B cell (primary cell): Measurements from ENCODE around the gene CTNNA2. TPM values are rescaled to one million over a fixed set of nuclear protein-coding genes. Genes with fewer than 3 reads are reported as not detected.

Source experiments
- ATAC-seq: fragments of 200-7000 bp; cut with Tn5 transposase; one replicate; pipeline ENCODE4 v1.10.0; 2021; ENCODE audit warnings: low read depth, mild to moderate bottlenecking, moderate number of reproducible peaks, moderate library complexity
- CTCF ChIA-PET: fragments of 350-600 bp; sonication (Branson Sonifier 250); formaldehyde crosslinking; loops from one replicate; lab custom pipeline; 2021; ENCODE audit warnings: antibody characterized with exemption, inconsistent platforms; lab: Charles Lee
- POLR2A ChIA-PET: fragments of 350-600 bp; sonication (Branson Sonifier 250); formaldehyde crosslinking; loops from one replicate; lab custom pipeline; 2021; ENCODE audit warnings: antibody characterized with exemption; lab: Charles Lee
- DNase-seq: peaks from one replicate; pipeline ENCODE4 v3.0.0; 2013
- H2AFZ ChIP-seq: 2 replicates; pipeline ENCODE4 v1.6.1; 2012; ENCODE audit warnings: mild to moderate bottlenecking, low read depth, low read length; ENCODE audit not compliant: insufficient read depth, poor library complexity, severe bottlenecking
- H3K27ac ChIP-seq, 2 donors: 1 replicate in 1 of 2; 2 replicates in 1 of 2; pipeline ENCODE4 v1.5.1; 2012 to 2013; ENCODE audit warnings: low read length in 2 of 2, mild to moderate bottlenecking in 2 of 2, moderate library complexity in 1 of 2
- H3K27me3 ChIP-seq, 4 experiments: fragments of 200-600 bp in 1 of 4; sonication (generic) in 1 of 4; replicated peaks in 1 of 4; 1 replicate in 2 of 4; 2 replicates in 2 of 4; pipeline versions ENCODE4 v1.6.1 to v1.7.0; 2013 to 2016; ENCODE audit warnings: low read length in 3 of 4, mild to moderate bottlenecking in 2 of 4, mixed read lengths in 1 of 4, moderate library complexity in 1 of 4; ENCODE audit not compliant: insufficient read depth in 4 of 4, control insufficient read depth in 3 of 4; ENCODE audit errors: control extremely low read depth in 1 of 4
- H3K36me3 ChIP-seq, 2 experiments: replicated peaks in 1 of 2; 1 replicate in 1 of 2; 2 replicates in 1 of 2; pipeline versions ENCODE4 v1.6.1 to v1.7.1; 2013; ENCODE audit warnings: low read length in 1 of 2; ENCODE audit not compliant: insufficient read depth in 2 of 2, control insufficient read depth in 1 of 2; ENCODE audit errors: control extremely low read depth in 1 of 2, extremely low read depth in 1 of 2
- H3K4me1 ChIP-seq, 2 donors: fragments of 200-600 bp in 1 of 2; sonication (generic) in 1 of 2; 1 replicate in 1 of 2; 2 replicates in 1 of 2; pipeline versions ENCODE4 v1.5.1 to v1.6.1; 2013 to 2017; ENCODE audit warnings: low read length in 2 of 2; ENCODE audit not compliant: control insufficient read depth in 2 of 2, insufficient read depth in 2 of 2
- H3K4me2 ChIP-seq: replicated peaks from 2 replicates; pipeline ENCODE3; 2012; ENCODE audit warnings: mild to moderate bottlenecking, low read depth, low read length; ENCODE audit not compliant: poor library complexity, severe bottlenecking
- H3K4me3 ChIP-seq, 5 experiments: fragments of 200-600 bp in 1 of 5; sonication (generic) in 1 of 5; 1 replicate in 3 of 5; 2 replicates in 2 of 5; pipeline versions ENCODE4 v1.5.1 to v1.7.0; 2011 to 2016; ENCODE audit warnings: low read length in 4 of 5, mild to moderate bottlenecking in 4 of 5, low read depth in 2 of 5, control low read depth in 1 of 5, moderate library complexity in 1 of 5; ENCODE audit not compliant: insufficient read depth in 1 of 5; ENCODE audit errors: control extremely low read depth in 1 of 5, extremely low read depth in 1 of 5
- H3K79me2 ChIP-seq: fragments of 200-600 bp; sonication (generic); one replicate; pipeline ENCODE4 v1.6.0; 2016; ENCODE audit warnings: low read length; ENCODE audit not compliant: control insufficient read depth, insufficient read depth
- H3K9ac ChIP-seq: fragments of 200-600 bp; sonication (generic); 2 replicates; pipeline ENCODE4 v1.6.1; 2017; ENCODE audit warnings: mild to moderate bottlenecking, low read length, moderate library complexity
- H3K9me3 ChIP-seq, 3 donors: one replicate each; pipeline versions ENCODE4 v1.6.1 to v1.7.1; 2013; ENCODE audit warnings: low read length in 2 of 3; ENCODE audit not compliant: control insufficient read depth in 2 of 3, insufficient read depth in 1 of 3; ENCODE audit errors: control extremely low read depth in 1 of 3
- H4K20me1 ChIP-seq: 2 replicates; pipeline ENCODE4 v1.6.0; 2012; ENCODE audit warnings: mild to moderate bottlenecking, low read length; ENCODE audit not compliant: insufficient read depth, control insufficient read depth, poor library complexity, severe bottlenecking
- H3K27ac Mint-ChIP-seq: one replicate; pipeline ENCODE4 v1.8.0; 2021; ENCODE audit warnings: mixed read lengths
- H3K27me3 Mint-ChIP-seq: one replicate; pipeline ENCODE4 v1.8.0; 2021; ENCODE audit warnings: mixed read lengths
- H3K4me1 Mint-ChIP-seq: one replicate; pipeline ENCODE4 v1.8.0; 2021; ENCODE audit warnings: mixed read lengths
- H3K4me3 Mint-ChIP-seq: one replicate; pipeline ENCODE4 v1.8.0; 2021; ENCODE audit warnings: mixed read lengths
- H3K9me3 Mint-ChIP-seq: one replicate; pipeline ENCODE4 v1.8.0; 2022; ENCODE audit warnings: mixed read lengths; ENCODE audit not compliant: insufficient read depth
- EZH2 ChIP-seq: IDR thresholded peaks from 2 replicates; pipeline ENCODE4 v1.6.1; 2012; ENCODE audit warnings: borderline replicate concordance, low read depth, mild to moderate bottlenecking, moderate library complexity, low read length; ENCODE audit not compliant: insufficient read depth, poor library complexity, severe bottlenecking
- WGBS: methylation state at CpG from one replicate; pipeline ENCODE4 v1.1.5; 2013; ENCODE audit warnings: missing lambda C conversion rate; ENCODE audit not compliant: insufficient coverage; 5-methylcytosine and 5-hydroxymethylcytosine counted together
- intact Hi-C: fragments of 100-400 bp; cut with micrococcal nuclease; formaldehyde crosslinking; loops from one replicate; pipeline ENCODE4 v1.10.0; 2022
- polyA plus RNA-seq: library from polyadenylated mRNA; depleted of rRNA; stranded (reverse); fragments of >200 nt; gene quantifications from 2 replicates; pipeline ENCODE4 v1.2.3, GENCODE V29; 2012
- total RNA-seq, 2 donors: library from RNA; stranded (reverse); fragments of 120-200 nt in 1 of 2; gene quantifications; 1 replicate in 1 of 2; 2 replicates in 1 of 2; pipeline versions ENCODE4 v1.2.3 to v1.2.4, GENCODE V29; 2013 to 2022
- TF ChIP-seq, protein P1 (sequence below): fragments of 200-600 bp; IDR thresholded peaks from one replicate; pipeline ENCODE4 v1.8.0; 2022; ENCODE audit warnings: antibody characterized with exemption, mild to moderate bottlenecking

Gene CTNNA2
- total and polyA plus RNA-seq, 2 donors (not counting 1 experiment from before 2014, with no cell fraction given): not detected

DNA sequence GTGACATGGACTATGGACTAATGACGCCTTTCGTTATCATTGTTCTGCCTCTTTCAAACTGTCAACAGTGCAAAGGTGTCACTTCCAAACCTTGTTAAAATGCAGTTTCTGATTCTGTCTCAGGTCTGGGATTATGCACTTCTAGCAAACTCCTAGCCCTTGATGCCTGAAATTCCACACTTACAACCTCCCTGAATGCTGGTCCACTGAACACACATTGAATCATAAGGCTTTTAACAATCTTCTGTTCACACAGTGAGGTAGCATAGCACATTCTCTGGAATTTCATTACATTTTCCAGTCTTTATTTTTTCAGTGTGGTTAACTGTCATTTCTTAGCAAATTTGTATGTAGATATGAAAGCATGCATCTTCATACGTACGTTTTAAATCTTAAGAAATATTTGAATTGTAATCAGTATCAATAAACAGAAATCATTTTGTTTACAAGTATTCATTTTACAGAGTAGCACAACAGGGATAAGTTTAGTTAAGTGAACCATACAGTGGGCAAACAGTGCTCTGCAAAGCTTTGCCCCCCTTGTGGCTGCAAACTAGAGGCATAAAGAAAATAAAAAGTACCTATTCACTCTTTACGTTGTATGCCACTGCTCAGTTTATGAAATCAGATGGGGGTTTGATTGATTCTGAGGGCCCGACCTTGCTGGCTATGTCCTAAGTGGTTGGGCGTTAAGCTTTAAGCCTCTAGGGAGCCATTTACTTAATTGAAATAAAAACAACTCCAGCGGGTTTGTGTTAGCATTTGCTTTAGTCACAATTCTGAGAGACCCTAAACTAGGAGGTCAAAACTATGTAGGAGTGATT is 540.9 kb downstream of the CTNNA2 start:
- Histone ChIP-seq H3K4me1 (no peaks in the 10 kb centered on the region), H3K4me3 (no peak overlapping the region), H3K9me3 (no peaks in the 10 kb centered on the region), H3K36me3 (no peaks in the 10 kb centered on the region), H3K27me3 (no peaks in the 10 kb centered on the region), H3K79me2 (no peaks in the 10 kb centered on the region), H4K20me1 (no peaks in the 10 kb centered on the region), H2AFZ (no peak overlapping the region), H3K27ac (no peak overlapping the region), H3K9ac (no peak overlapping the region), H3K4me2 (no peak overlapping the region)
- H3K9me3 Mint-ChIP-seq: no peaks in the 10 kb centered on the region
- TF ChIP-seq, protein P1, sequence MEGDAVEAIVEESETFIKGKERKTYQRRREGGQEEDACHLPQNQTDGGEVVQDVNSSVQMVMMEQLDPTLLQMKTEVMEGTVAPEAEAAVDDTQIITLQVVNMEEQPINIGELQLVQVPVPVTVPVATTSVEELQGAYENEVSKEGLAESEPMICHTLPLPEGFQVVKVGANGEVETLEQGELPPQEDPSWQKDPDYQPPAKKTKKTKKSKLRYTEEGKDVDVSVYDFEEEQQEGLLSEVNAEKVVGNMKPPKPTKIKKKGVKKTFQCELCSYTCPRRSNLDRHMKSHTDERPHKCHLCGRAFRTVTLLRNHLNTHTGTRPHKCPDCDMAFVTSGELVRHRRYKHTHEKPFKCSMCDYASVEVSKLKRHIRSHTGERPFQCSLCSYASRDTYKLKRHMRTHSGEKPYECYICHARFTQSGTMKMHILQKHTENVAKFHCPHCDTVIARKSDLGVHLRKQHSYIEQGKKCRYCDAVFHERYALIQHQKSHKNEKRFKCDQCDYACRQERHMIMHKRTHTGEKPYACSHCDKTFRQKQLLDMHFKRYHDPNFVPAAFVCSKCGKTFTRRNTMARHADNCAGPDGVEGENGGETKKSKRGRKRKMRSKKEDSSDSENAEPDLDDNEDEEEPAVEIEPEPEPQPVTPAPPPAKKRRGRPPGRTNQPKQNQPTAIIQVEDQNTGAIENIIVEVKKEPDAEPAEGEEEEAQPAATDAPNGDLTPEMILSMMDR: no peak
- no peak for TF ChIP-seq EZH2
- ATAC-seq (no peak), DNase-seq (no peak)
- no peaks in the 10 kb centered on the region for H3K27me3 Mint-ChIP-seq
- H3K4me1 Mint-ChIP-seq: no peaks in the 10 kb centered on the region
- H3K27ac Mint-ChIP-seq: no peak overlapping the region
- intact Hi-C loops: no loop called here
- POLR2A ChIA-PET: no interaction called here
- WGBS: 67% methylated on average over 3 of the region's 8 CpGs
- no peak overlapping the region for H3K4me3 Mint-ChIP-seq
- CTCF ChIA-PET: no interaction called here

DNA sequence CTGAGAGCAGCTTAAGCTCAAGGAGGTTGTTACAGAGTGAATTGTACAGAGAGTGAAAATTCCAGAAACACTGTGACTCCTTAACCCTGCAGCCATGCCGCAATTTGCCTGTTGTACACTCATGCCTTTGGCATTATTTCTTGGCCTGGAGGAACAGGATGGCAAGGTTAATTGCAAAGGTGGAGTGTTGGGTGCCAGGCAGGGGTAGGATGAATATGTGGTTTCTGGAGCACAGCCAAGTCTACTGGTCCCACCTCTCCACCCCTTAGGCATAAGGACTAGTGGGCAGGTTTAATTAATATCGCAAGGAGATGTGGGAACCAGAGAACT is 541.5 kb downstream of the CTNNA2 start:
- H3K9ac ChIP-seq: no peak overlapping the region
- WGBS: 88% methylated on average over 1 of the region's 2 CpGs
- H3K27me3 ChIP-seq: no peaks in the 10 kb centered on the region
- Mint-ChIP-seq H3K9me3 (no peaks in the 10 kb centered on the region), H3K27me3 (no peaks in the 10 kb centered on the region), H3K27ac (no peak overlapping the region), H3K4me3 (no peak overlapping the region), H3K4me1 (no peaks in the 10 kb centered on the region)
- H3K4me2 ChIP-seq: no peak overlapping the region
- ATAC-seq (no peak), DNase-seq (no peak)
- no peaks in the 10 kb centered on the region for H4K20me1 ChIP-seq
- intact Hi-C loops: no loop called here
- H3K27ac ChIP-seq: no peak overlapping the region
- CTCF ChIA-PET: no interaction called here
- POLR2A ChIA-PET: no interaction called here
- H3K4me3 ChIP-seq: no peak overlapping the region
- H3K79me2 ChIP-seq: no peaks in the 10 kb centered on the region
- no peaks in the 10 kb centered on the region for H3K4me1 ChIP-seq
- H3K36me3 ChIP-seq: no peaks in the 10 kb centered on the region
- TF ChIP-seq, protein P1: no peak
- no peak for TF ChIP-seq EZH2
- H3K9me3 ChIP-seq: no peaks in the 10 kb centered on the region
- H2AFZ ChIP-seq: no peak overlapping the region
